HCT116 (cell line): ENCODE results near the gene CPA1. TPM values are rescaled to one million over a fixed set of nuclear protein-coding genes. Genes with fewer than 3 reads are reported as not detected.

Experiments used
- ATAC-seq: fragments of 200-7000 bp; cut with Tn5 transposase; 2 replicates; pipeline ENCODE4 v1.9.1; 2020; ENCODE audit warnings: mild to moderate bottlenecking, moderate library complexity
- BruUV-seq: library from RNA; stranded (reverse); fragments of 400-500 nt; replicated peaks from 2 replicates; lab custom pipeline; 2021; lab: Mats Ljungman, UMichigan
- CTCF ChIA-PET: fragments of 300-600 bp; sonication (Branson Sonifier 250); formaldehyde crosslinking; loops from one replicate; lab custom pipeline; 2021; ENCODE audit warnings: antibody characterized with exemption; lab: Charles Lee
- POLR2A ChIA-PET: fragments of 300-600, 350-600 bp; sonication (Branson Sonifier 250); formaldehyde crosslinking; loops from one replicate; lab custom pipeline; 2021; ENCODE audit warnings: antibody characterized with exemption; lab: Charles Lee
- RAD21 ChIA-PET, 2 experiments: fragments of 300-600 bp; sonication (Branson Sonifier 250); formaldehyde crosslinking; loops; one replicate each; lab custom pipeline; 2023; ENCODE audit warnings: low total read pairs in 2 of 2; ENCODE audit not compliant: uncharacterized antibody in 2 of 2, unreplicated experiment in 2 of 2, low non-redundant PET in 1 of 2; lab: Charles Lee
- DNase-seq: peaks from one replicate; pipeline ENCODE4 v3.0.0-alpha.2; 2010; ENCODE audit warnings: low read depth, low spot score
- H2AFZ ChIP-seq: fragments of 200-600 bp; shearing (Covaris generic), sonication (generic); 2 replicates; pipeline ENCODE4 v1.6.1; 2017; ENCODE audit warnings: low read depth, mixed run types, mixed read lengths, antibody characterized with exemption, low read length; ENCODE audit not compliant: poor library complexity, severe bottlenecking
- H3K27ac ChIP-seq: 2 replicates; pipeline ENCODE4 v1.5.1; 2012; ENCODE audit warnings: low read depth, low read length
- H3K27me3 ChIP-seq: fragments of 200-600 bp; sonication (generic); 2 replicates; pipeline ENCODE4 v1.6.1; 2016; ENCODE audit warnings: mixed run types, low read length, mixed read lengths; ENCODE audit not compliant: insufficient read depth
- H3K36me3 ChIP-seq, 2 experiments: fragments of 200-500 bp in 1 of 2; fragments of 200-600 bp in 1 of 2; sonication (Bioruptor generic) in 1 of 2; sonication (generic) in 1 of 2; 2 replicates each; pipeline versions ENCODE4 v1.5.1 to v1.6.1; 2014 to 2016; ENCODE audit warnings: low read length in 2 of 2, inconsistent platforms in 1 of 2, mixed read lengths in 1 of 2, mixed run types in 1 of 2; ENCODE audit not compliant: insufficient read depth in 2 of 2, control insufficient read depth in 1 of 2
- H3K4me1 ChIP-seq, 2 experiments: fragments of 200-600 bp in 1 of 2; sonication (generic) in 1 of 2; 2 replicates each; pipeline versions ENCODE4 v1.5.1 to v1.6.1; 2012 to 2017; ENCODE audit warnings: low read length in 2 of 2, inconsistent platforms in 1 of 2, mild to moderate bottlenecking in 1 of 2, mixed read lengths in 1 of 2, mixed run types in 1 of 2, moderate library complexity in 1 of 2; ENCODE audit not compliant: insufficient read depth in 2 of 2, control insufficient read depth in 1 of 2
- H3K4me2 ChIP-seq: fragments of 200-600 bp; sonication (generic); 2 replicates; pipeline ENCODE4 v1.6.1; 2017; ENCODE audit warnings: mixed run types, low read length, mixed read lengths
- H3K4me3 ChIP-seq, 2 experiments: fragments of 200-600 bp in 1 of 2; sonication (generic) in 1 of 2; replicated peaks in 1 of 2; 2 replicates each; pipeline ENCODE4 v1.5.1; 2011 to 2016; ENCODE audit warnings: low read length in 2 of 2, control low read depth in 1 of 2, low read depth in 1 of 2, mild to moderate bottlenecking in 1 of 2, mixed read lengths in 1 of 2, mixed run types in 1 of 2
- H3K79me2 ChIP-seq: fragments of 200-600 bp; sonication (generic); 2 replicates; pipeline ENCODE4 v1.6.1; 2017; ENCODE audit warnings: mild to moderate bottlenecking, mixed run types, low read length, moderate library complexity, mixed read lengths; ENCODE audit not compliant: insufficient read depth
- H3K9ac ChIP-seq: fragments of 200-600 bp; sonication (generic); 2 replicates; pipeline ENCODE4 v1.6.1; 2016; ENCODE audit warnings: low read length, mixed read lengths
- H3K9me2 ChIP-seq: fragments of 200-600 bp; sonication (generic), shearing (Covaris generic); 2 replicates; pipeline ENCODE4 v1.6.1; 2017; ENCODE audit warnings: mixed run types, mild to moderate bottlenecking, moderate library complexity; ENCODE audit not compliant: insufficient read depth
- H3K9me3 ChIP-seq, 2 experiments: fragments of 200-500 bp in 1 of 2; fragments of 200-600 bp in 1 of 2; sonication (Bioruptor generic) in 1 of 2; sonication (generic) in 1 of 2; 2 replicates each; pipeline ENCODE4 v1.6.1; 2014 to 2017; ENCODE audit warnings: low read length in 2 of 2, mixed read lengths in 2 of 2, inconsistent platforms in 1 of 2, low read depth in 1 of 2, mild to moderate bottlenecking in 1 of 2, mixed run types in 1 of 2, moderate library complexity in 1 of 2; ENCODE audit not compliant: control insufficient read depth in 1 of 2, insufficient read depth in 1 of 2
- H4K20me1 ChIP-seq: fragments of 200-600 bp; sonication (generic), shearing (Covaris generic); 2 replicates; pipeline ENCODE4 v1.6.1; 2017; ENCODE audit warnings: mixed run types, mild to moderate bottlenecking, moderate library complexity; ENCODE audit not compliant: insufficient read depth
- CEBPB ChIP-seq: IDR thresholded peaks from 2 replicates; pipeline ENCODE4 v1.6.1; 2012; ENCODE audit warnings: low read depth
- CTCF ChIP-seq, 3 experiments: fragments of 200-600 bp in 1 of 3; sonication (generic) in 1 of 3; IDR thresholded peaks in 2 of 3; conservative IDR thresholded peaks in 1 of 3; 2 replicates each; pipeline ENCODE4 v1.5.1; 2012 to 2017; ENCODE audit warnings: low read depth in 2 of 3, low read length in 2 of 3, antibody characterized with exemption in 1 of 3, borderline replicate concordance in 1 of 3, control low read depth in 1 of 3, mild to moderate bottlenecking in 1 of 3, mixed read lengths in 1 of 3, mixed run types in 1 of 3, moderate library complexity in 1 of 3; ENCODE audit not compliant: insufficient read depth in 1 of 3
- ELF1 ChIP-seq: IDR thresholded peaks from 2 replicates; pipeline ENCODE4 v1.6.1; 2012; ENCODE audit warnings: low read depth, borderline replicate concordance
- FOSL1 ChIP-seq: IDR thresholded peaks from 2 replicates; pipeline ENCODE4 v1.6.1; 2012; ENCODE audit warnings: low read depth
- SP1 ChIP-seq: IDR thresholded peaks from 2 replicates; pipeline ENCODE4 v1.6.1; 2012; ENCODE audit warnings: low read depth
- TCF7L2 ChIP-seq: IDR thresholded peaks from 2 replicates; pipeline ENCODE4 v1.7.0; 2011; ENCODE audit warnings: borderline replicate concordance, inconsistent platforms; ENCODE audit not compliant: insufficient read depth, insufficient read length; ENCODE audit errors: extremely low read depth
- ZFX ChIP-seq: fragments of 450-650 bp; IDR thresholded peaks from 2 replicates; pipeline ENCODE4 v1.6.1; 2017
- intact Hi-C: fragments of 100-400 bp; cut with micrococcal nuclease; formaldehyde crosslinking; loops from 2 replicates; pipeline ENCODE4 v1.10.0; 2022
- total RNA-seq: library from RNA; stranded (reverse); gene quantifications from one replicate; pipeline ENCODE4 v1.2.1, GENCODE V29; 2021; ENCODE audit not compliant: unreplicated experiment

The CPA1 gene
- total RNA-seq, 1 experiment from 2014 or later = 11.9 TPM

- no peak for DNase-seq
- CTCF ChIA-PET = no interaction called here
- no TSS peak for BruUV-seq
Observed at GRCh38 chr7:130334274-130334673, 46.0 kb upstream of the CPA1 start.

More at GRCh38 chr7:130334274-130334673, 46.0 kb upstream of the CPA1 start:
- Histone ChIP-seq H3K4me1 (no peaks in the 10 kb centered on the region), H3K9ac (no peak overlapping the region), H3K27me3 (no peaks in the 10 kb centered on the region), H3K36me3 (no peaks in the 10 kb centered on the region), H2AFZ (no peak overlapping the region), H3K27ac (no peak overlapping the region), H3K9me2 (no peaks in the 10 kb centered on the region), H3K79me2 (no peaks in the 10 kb centered on the region), H3K4me3 (no peak overlapping the region), H3K4me2 (no peak overlapping the region), H3K9me3 (no peaks in the 10 kb centered on the region), H4K20me1 (no peaks in the 10 kb centered on the region)
- ChIA-PET RAD21 (no interaction called here), POLR2A (no interaction called here)
- ATAC-seq = no peak
- intact Hi-C loops = no loop called here
- no peak for TF ChIP-seq CTCF (IDR thresholded peaks at IDR 0.05 in 2 of 3, conservative IDR thresholded peaks at IDR 0.05 in 1 of 3; ENCODE audit: borderline replicate concordance in 1 of 3, insufficient read depth in 1 of 3, low read depth in 2 of 3, low read length in 2 of 3)
- TF ChIP-seq SP1 = no peak
- no peak for TF ChIP-seq FOSL1
- no peak for TF ChIP-seq TCF7L2
- no peak for TF ChIP-seq CEBPB
- TF ChIP-seq ELF1 = no peak
- TF ChIP-seq ZFX = no peak
